Measurements from ENCODE around the gene ISG20. TPM values are rescaled to one million over a fixed set of nuclear protein-coding genes. Genes with fewer than 3 reads are reported as not detected.

ISG20 gene
- total and polyA plus RNA-seq, 9 donors: 0.35 to 1.8 (median 0.71) TPM

GRCh38 chr15:88701561-88702095, 62.8 kb downstream of the ISG20 start:
- H3K4me3 ChIP-seq (ENCODE audit: low read length): no peak overlapping the region
- no CpG with 5 or more reads among the region's 2 CpGs for WGBS (ENCODE audit: insufficient coverage)
- peaks cover 16% of the 10 kb centered on the region for H3K4me1 ChIP-seq (ENCODE audit: control insufficient read depth, insufficient read depth, low read length)
- no peaks in the 10 kb centered on the region for H3K9me3 ChIP-seq (replicated peaks; ENCODE audit: control insufficient read depth, low read depth, low read length)
- no peaks in the 10 kb centered on the region for H3K36me3 ChIP-seq (ENCODE audit: control insufficient read depth, insufficient read depth, low read length)
- H3K27ac ChIP-seq (ENCODE audit: low read length): no peak overlapping the region
- H3K27me3 ChIP-seq (ENCODE audit: control insufficient read depth, insufficient read depth, low read length): peaks cover 7% of the 10 kb centered on the region
- DNase-seq: no peak

GRCh38 chr15:88702983-88703382, 64.2 kb downstream of the ISG20 start:
- Histone ChIP-seq H3K4me1 (ENCODE audit: control insufficient read depth, insufficient read depth, low read length) (peaks cover 17% of the 10 kb centered on the region), H3K27me3 (ENCODE audit: control insufficient read depth, insufficient read depth, low read length) (peaks cover 9% of the 10 kb centered on the region), H3K36me3 (ENCODE audit: control insufficient read depth, insufficient read depth, low read length) (no peaks in the 10 kb centered on the region), H3K9me3 (replicated peaks; ENCODE audit: control insufficient read depth, low read depth, low read length) (no peaks in the 10 kb centered on the region), H3K27ac (ENCODE audit: low read length) (no peak overlapping the region), H3K4me3 (ENCODE audit: low read length) (no peak overlapping the region)
- DNase-seq: no peak
- WGBS (ENCODE audit: insufficient coverage): 30% methylated on average over 2 of the region's 5 CpGs

DNA sequence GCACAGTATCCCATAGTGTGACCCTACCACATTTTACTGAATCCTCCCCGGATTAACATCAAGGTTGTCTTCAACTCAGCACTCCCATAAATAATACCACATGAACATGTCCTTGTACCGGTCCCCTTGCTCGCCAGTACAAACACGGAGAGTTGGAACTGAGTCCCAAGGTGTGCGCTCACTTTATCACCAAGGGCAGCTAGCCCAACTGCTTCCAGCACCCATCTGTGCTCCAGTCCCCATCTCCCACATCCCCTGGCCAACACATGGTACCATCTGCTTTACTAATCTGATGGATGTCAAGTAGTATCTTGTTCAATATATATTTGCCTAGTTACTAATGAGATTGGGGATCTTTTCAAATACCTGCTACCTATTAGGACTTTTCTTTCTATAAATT, 64.7 kb downstream of the ISG20 start:
- Histone ChIP-seq H3K9me3 (replicated peaks; ENCODE audit: control insufficient read depth, low read depth, low read length) (no peaks in the 10 kb centered on the region), H3K4me3 (ENCODE audit: low read length) (no peak overlapping the region), H3K36me3 (ENCODE audit: control insufficient read depth, insufficient read depth, low read length) (no peaks in the 10 kb centered on the region), H3K27ac (ENCODE audit: low read length) (no peak overlapping the region), H3K27me3 (ENCODE audit: control insufficient read depth, insufficient read depth, low read length) (peaks cover 10% of the 10 kb centered on the region), H3K4me1 (ENCODE audit: control insufficient read depth, insufficient read depth, low read length) (peaks cover 23% of the 10 kb centered on the region)
- DNase-seq: no peak
- 71% methylated on average over 3 of the region's 5 CpGs for WGBS (ENCODE audit: insufficient coverage)

DNA sequence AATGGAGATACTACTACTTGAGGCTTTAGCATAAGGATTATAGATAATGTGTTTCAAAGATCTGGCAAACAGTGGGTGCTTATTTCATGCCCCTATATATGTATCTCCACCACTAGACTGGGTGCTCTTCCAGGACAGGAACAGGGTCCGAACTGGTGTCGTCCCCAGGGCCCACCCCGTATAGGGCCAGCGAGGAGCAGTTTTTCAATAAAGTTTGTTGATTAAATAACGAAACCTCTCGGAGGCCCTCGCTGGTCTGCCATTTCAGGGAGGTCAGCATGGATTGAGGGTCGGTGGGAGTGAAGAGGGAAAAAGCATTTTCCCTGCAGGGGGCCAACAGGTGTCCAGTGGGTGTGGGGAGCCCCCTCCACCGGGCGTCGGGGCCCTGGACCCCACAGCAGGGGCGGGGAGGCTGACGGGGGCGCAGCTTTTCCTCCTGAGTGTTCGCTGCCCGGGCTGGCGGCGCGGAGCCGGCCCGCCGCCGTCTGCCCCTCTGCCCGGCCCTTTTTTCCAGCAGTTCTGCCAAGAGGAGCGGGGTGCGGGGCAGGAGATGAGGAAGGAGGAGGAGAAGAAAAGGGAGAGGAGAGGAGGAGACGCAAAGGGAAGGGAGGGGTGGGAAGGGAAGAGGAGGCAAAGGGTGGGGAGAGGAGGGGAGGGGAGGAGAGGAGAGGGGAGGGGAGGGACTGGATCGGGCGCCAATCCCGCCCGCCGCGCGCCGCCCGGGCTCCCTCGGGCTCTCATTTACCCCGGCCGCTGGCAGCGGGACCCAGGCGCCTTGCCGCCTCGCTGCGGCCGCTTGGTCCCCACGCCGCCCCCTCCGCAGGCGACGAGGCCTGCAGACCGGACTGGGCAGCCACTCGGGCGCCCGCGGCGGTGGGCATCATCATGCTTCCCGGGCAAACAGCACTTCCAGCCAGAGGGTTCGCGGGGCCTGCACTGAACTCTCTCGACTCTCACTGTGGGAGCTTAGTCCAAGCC, 66.3 kb downstream of the ISG20 start:
- Histone ChIP-seq H3K4me3 (ENCODE audit: low read length) (peak overlapping the region; percentile 37), H3K27me3 (ENCODE audit: control insufficient read depth, insufficient read depth, low read length) (peaks cover 10% of the 10 kb centered on the region), H3K36me3 (ENCODE audit: control insufficient read depth, insufficient read depth, low read length) (no peaks in the 10 kb centered on the region), H3K9me3 (replicated peaks; ENCODE audit: control insufficient read depth, low read depth, low read length) (no peaks in the 10 kb centered on the region), H3K4me1 (ENCODE audit: control insufficient read depth, insufficient read depth, low read length) (peaks cover 22% of the 10 kb centered on the region), H3K27ac (ENCODE audit: low read length) (peak overlapping the region; percentile 51)
- WGBS (ENCODE audit: insufficient coverage): under 1% methylated on average over 48 of the region's 60 CpGs
- peak; percentile 92 for DNase-seq

GRCh38 chr15:88705769-88706165, 67.0 kb downstream of the ISG20 start:
- no peaks in the 10 kb centered on the region for H3K9me3 ChIP-seq (replicated peaks; ENCODE audit: control insufficient read depth, low read depth, low read length)
- no peak overlapping the region for H3K4me3 ChIP-seq (ENCODE audit: low read length)
- WGBS (ENCODE audit: insufficient coverage): 68% methylated on average over 9 of the region's 11 CpGs
- peak overlapping the region; percentile 15 for H3K27ac ChIP-seq (ENCODE audit: low read length)
- H3K4me1 ChIP-seq (ENCODE audit: control insufficient read depth, insufficient read depth, low read length): peaks cover 21% of the 10 kb centered on the region
- no peak for DNase-seq
- H3K27me3 ChIP-seq (ENCODE audit: control insufficient read depth, insufficient read depth, low read length): peaks cover 10% of the 10 kb centered on the region
- H3K36me3 ChIP-seq (ENCODE audit: control insufficient read depth, insufficient read depth, low read length): no peaks in the 10 kb centered on the region

Other genes with a start within 250 kb of the ISG20 start
- gene MRPL46, start 171.6 kb upstream of the ISG20 start, total RNA-seq: 25.3 TPM
- gene MRPL46, start 171.6 kb upstream of the ISG20 start, polyA plus RNA-seq (ENCODE audit: insufficient read depth in 1 of 8, insufficient read length in 8 of 8, low replicate concordance in 1 of 8): 10 to 100 TPM; 22.0 to 27.2 (median 23.1) TPM
- gene MRPS11, start 171.3 kb upstream of the ISG20 start, total RNA-seq: 48.5 TPM
- 10 to 100 TPM; 46.2 to 52.9 (median 49.4) TPM for gene MRPS11, start 171.3 kb upstream of the ISG20 start, polyA plus RNA-seq (ENCODE audit: insufficient read depth in 1 of 8, insufficient read length in 8 of 8, low replicate concordance in 1 of 8)
- 8.4 TPM for gene DET1, start 92.3 kb upstream of the ISG20 start, total RNA-seq
- 10 to 100 TPM in 4 of 8 donors, 1 to 10 TPM in 4; 9.5 to 11.4 (median 10.1) TPM for gene DET1, start 92.3 kb upstream of the ISG20 start, polyA plus RNA-seq (ENCODE audit: insufficient read depth in 1 of 8, insufficient read length in 8 of 8, low replicate concordance in 1 of 8)
- 5.9 TPM for gene AEN, start 17.7 kb upstream of the ISG20 start, total RNA-seq
- 1 to 10 TPM; 4.1 to 7.8 (median 6.2) TPM for gene AEN, start 17.7 kb upstream of the ISG20 start, polyA plus RNA-seq (ENCODE audit: insufficient read depth in 1 of 8, insufficient read length in 8 of 8, low replicate concordance in 1 of 8)
- gene ACAN, start 164.4 kb downstream of the ISG20 start, total RNA-seq: 27.8 TPM
- 10 to 100 TPM in 4 of 8 donors, 1 to 10 TPM in 4; 2.9 to 52.6 (median 12.2) TPM for gene ACAN, start 164.4 kb downstream of the ISG20 start, polyA plus RNA-seq (ENCODE audit: insufficient read depth in 1 of 8, insufficient read length in 8 of 8, low replicate concordance in 1 of 8)

All from muscle of leg (tissue), 11 donors.